Retina (tissue), 1 donor: ENCODE measurements around the gene ZC3H7A.
A peak's percentile ranks its signal among the peaks of the same experiment; 100 is the strongest.
"Not testable (repeated sequence)": the region's sequence is repeated elsewhere in the genome, so short reads cannot be mapped to it uniquely, and the experiment has no call there.

Experiments used
- DNase-seq: peaks from one replicate; pipeline ENCODE4 v3.0.0-alpha.2; 2016

ZC3H7A gene

GRCh38 chr16:11799509-11800381, 2.7 kb upstream of the ZC3H7A start:
- no peak for DNase-seq

DNA sequence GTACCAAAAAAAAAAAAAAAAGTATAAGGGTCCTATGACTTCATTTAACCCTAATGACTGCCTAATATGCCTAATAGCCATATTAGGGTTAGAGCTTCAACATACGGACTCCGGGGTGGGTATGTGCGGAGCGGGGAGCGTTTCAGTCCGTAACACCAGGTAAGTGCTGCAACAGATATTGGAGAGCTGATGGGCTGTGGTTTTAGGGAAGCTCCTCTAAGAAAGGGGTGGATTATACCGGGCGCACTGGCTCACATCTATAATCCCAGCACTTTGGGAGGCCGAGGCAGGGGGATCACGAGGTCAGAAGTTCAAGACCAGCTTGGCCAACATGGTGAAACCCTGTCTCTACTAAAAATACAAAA, 1.9 kb upstream of the ZC3H7A start:
- DNase-seq = no peak

- no peak for DNase-seq
Measured at GRCh38 chr16:11797957-11798299, 870 bp upstream of the ZC3H7A start.

DNA sequence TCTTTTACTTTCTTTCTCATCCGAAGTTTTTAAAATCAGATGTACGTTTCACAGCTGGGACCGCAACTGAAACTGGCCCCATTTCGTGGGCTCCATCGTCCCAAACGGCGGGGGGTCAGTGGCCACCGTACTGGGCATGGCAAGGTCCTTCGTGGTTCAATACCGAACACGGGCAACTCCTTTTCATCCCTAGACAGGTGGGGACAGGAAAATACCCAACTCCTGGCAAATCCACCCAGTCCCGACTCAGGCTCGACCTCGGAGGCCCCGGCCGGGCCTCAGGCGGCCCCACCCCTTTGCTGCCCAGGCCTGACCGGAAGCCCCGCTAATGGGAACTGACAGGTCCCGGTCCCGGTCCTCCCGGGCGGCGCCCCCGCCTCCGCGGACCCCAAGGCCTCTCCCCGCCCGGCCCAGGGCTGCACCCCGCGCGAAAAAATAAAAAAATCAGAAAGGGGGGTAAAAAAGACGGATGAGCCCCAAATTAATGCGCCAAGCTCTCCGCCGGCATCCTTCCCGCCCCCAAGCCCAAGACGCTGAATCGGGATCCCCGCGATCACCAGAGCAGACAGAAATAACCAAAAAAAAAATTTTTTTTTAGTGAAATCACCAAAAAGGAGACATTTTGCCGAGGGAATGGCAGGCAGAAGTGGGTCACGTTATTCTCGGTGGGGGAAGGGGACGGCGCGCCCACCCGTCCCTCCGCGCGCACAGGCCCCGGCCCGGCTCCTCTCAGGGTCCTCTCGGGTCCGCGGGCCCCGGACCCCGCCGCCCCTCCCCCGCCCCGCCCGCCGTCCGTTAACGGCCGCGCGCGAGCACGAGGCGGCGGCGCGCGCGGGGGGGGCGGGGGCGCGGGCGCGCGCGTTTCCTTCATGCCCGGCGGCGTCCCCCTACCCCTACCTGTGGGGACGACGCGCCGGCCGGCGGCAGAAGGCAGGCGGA, 562 bp downstream of the ZC3H7A start:
- DNase-seq = peak; percentile 77

DNA sequence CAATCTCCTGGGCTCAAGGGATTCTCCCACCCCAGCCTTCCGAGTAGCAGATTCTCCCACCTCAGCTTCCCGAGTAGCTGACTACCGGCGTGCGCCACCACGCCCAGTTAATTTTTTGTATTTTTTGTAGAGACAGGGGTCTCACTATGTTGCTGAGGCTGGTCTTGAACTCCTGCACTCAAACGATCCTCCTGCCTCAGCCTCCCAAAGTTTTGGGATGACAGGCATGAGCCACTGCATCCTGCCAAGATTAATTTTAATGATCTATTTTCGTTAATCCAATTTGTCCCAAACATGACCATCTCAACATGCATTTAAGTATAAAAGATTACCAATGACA, 1.2 kb downstream of the ZC3H7A start:
- DNase-seq = no peak

DNA sequence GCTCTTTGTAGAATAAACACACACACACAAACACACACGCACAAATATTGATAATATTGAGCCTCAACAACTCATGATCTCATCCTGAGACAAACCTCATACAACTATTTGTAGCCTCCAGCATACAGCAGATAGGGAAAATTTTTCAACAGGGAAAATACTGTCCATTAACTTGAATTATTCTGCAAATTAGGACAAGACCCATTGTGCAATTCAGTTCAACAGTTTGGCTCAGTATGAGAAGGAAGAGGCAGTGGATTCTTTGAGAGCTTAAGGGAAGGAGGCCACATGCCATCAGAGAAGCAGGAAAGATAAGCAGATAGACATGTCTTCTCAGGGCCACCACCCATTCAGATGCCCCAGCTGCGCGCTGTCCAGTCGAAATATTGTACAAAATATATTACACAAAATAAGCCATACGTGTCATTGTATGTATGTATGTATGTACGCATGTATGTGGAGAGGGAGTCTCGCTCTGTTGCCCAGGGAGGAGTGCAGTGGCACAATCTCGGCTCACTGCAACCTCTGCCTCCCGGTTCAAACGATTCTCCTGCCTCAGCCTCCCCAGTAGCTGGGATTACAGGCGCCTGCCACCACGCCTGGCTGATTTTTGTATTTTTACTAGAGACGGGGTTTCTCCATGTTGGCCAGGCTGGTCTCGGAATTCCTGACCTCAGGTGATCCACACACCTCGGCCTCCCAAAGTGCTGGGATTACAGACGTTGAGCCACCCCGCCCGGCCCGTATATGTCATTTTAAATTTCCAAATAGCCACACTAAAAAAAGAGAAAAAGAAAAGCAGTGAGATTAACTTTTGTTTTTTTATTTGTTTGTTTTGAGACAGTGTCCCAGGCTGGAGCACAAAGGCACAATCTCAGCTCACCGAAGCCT, 1.8 kb downstream of the ZC3H7A start:
- DNase-seq = no peak

- DNase-seq = no peak
Measured at GRCh38 chr16:11794447-11794846, 2.6 kb downstream of the ZC3H7A start.

DNA sequence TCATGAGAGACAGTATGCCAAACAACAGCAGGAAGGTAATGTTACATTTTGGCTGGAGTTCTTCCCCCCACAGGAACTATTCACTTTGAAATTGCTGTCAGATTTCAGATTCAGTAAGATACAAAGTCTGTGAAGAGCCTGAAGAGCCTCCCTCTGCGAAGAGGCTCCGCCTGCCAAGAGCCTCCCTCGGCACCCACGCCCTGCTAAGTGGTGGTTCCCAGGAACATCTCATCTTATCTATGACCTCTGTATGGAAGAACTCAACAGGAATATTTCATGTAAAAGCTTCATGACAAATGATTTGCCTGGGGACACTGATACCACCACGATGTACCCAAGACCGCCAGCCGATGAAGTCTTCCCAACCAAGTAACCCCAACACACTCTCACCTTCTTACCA, 3.2 kb downstream of the ZC3H7A start:
- no peak for DNase-seq

DNA sequence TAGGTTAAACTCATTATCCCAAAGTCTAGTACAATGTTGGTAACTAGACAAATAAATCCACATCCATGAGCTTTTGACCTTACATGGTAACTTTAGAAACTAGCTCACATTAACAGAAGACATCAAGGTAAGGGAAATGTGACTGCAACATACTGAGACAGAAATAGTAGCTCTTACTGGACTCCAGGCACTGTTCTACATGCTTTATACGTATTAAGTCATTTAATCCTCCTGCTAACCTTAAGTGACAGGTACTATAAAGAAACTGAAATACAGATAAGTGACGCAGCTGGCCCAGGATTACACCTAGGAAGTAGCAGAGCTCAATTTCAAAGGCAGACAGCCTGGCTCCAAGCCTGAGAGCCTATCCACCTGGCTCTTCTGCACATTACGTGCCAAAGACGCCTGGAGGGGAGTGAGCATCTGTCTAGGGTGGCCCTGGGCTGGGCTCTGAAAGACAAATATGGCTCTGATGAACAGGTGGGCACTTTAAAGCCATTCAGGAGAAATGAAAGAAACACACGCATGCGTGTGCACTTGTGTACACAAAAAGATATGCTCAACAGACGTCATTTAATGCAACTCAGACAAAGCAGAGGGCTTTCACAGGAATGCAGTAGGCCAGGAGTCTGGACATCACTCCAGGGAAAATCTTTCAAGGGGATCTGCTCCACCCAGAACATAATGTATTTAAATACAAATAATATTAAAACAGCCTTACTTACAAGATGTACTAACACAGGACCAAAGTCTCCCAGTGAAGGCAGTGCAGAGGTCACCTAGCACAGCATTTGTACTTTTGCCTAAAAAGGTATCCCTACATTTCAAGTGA, 4.4 kb downstream of the ZC3H7A start:
- DNase-seq = no peak

GRCh38 chr16:11791144-11791828, 5.8 kb downstream of the ZC3H7A start:
- DNase-seq = no peak

- DNase-seq = no peak
Measured at GRCh38 chr16:11788914-11789313, 8.1 kb downstream of the ZC3H7A start.

GRCh38 chr16:11784980-11785599, 12.0 kb downstream of the ZC3H7A start:
- DNase-seq = not testable (repeated sequence)

- DNase-seq = not testable (repeated sequence)
Measured at GRCh38 chr16:11784381-11784780, 12.7 kb downstream of the ZC3H7A start.

- no peak for DNase-seq
Measured at GRCh38 chr16:11784038-11784369, 13.1 kb downstream of the ZC3H7A start.

DNA sequence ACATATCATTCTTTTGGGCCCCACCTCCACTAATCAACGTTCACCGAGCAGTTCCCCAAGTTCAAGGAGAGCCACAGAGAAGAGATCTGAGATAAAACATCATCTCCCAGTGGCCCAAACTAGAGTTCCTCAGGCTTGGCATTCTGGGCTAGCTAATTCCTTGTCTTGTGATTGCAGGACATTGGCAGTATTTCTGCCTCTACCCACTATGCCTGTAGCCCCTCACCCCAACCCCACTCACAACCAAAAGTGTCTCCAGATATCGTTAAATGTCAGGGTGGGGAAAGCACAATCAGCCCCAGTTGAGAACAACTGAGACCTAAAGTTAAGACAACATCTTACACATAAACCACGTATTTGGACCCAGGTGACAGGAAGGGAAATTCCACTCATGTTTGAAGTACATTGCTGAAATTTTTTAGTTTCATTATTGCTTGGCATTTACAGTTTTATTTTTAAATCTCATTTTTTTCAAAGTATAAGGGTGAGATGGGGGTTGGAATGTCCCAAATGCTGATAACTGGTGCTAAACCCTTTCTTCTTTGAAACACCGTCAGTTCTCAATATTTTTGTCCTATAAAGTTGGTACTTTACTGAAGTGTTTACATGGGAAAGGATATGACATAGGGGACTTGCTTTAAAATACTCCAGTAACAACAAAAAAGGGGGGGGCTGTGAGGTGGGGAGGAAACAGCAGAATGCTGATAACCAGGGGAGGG, 13.6 kb downstream of the ZC3H7A start:
- DNase-seq = no peak

GRCh38 chr16:11781773-11782172, 15.3 kb downstream of the ZC3H7A start:
- DNase-seq = peak; percentile 39

GRCh38 chr16:11780991-11781680, 15.9 kb downstream of the ZC3H7A start:
- peak; percentile 17 for DNase-seq

DNA sequence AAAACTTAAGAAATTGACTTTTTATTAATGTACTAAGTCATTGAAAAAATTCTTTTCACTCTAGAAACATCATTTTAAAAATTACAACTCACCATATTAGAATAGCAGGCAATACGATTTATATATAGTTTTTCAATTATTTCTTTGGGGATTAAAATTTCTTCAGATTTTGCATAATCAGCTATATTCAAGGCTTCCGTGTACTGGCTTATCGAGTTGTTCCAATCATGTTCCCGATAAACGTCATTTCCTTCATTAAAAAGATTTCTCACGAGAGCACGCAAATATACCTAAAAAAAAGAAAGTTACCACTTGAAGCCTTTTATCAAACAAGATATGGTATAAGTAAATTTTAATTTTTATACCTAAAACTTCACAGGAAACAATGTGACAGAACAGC, 18.0 kb downstream of the ZC3H7A start:
- DNase-seq = no peak

DNA sequence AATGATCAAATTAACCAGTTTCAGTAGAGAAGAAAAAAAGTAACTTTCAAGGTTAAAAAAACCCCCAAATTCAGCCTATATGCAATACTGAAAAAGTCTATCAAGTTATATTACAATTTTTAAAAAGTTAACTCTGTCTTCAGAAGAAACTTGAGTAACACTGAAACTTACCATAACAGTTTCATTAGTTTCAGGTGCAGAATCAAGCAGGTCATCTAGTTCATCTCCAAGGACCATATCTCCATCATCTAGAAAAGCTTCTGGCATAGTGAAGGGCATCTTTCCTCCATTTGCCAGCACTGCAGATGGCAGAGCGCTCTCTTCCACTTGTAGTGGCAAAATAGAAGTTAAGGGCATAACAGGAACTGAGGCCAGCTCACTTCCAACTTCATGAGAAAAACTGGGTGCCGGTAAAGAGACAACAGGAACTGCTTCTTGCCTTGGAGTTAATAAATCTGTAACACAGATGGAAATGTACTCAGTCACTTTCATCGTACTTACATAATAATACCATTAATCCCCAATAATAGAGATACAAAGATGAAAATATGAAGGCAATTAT, 22.9 kb downstream of the ZC3H7A start:
- no peak for DNase-seq
